ENCODE measurements around the gene ST3GAL3.

The ST3GAL3 gene

GRCh38 chr1:43716559-43717281 lies 9.4 kb downstream of the ST3GAL3 start:
- TF ChIP-seq, protein P1, sequence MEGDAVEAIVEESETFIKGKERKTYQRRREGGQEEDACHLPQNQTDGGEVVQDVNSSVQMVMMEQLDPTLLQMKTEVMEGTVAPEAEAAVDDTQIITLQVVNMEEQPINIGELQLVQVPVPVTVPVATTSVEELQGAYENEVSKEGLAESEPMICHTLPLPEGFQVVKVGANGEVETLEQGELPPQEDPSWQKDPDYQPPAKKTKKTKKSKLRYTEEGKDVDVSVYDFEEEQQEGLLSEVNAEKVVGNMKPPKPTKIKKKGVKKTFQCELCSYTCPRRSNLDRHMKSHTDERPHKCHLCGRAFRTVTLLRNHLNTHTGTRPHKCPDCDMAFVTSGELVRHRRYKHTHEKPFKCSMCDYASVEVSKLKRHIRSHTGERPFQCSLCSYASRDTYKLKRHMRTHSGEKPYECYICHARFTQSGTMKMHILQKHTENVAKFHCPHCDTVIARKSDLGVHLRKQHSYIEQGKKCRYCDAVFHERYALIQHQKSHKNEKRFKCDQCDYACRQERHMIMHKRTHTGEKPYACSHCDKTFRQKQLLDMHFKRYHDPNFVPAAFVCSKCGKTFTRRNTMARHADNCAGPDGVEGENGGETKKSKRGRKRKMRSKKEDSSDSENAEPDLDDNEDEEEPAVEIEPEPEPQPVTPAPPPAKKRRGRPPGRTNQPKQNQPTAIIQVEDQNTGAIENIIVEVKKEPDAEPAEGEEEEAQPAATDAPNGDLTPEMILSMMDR (IDR thresholded peaks at IDR 0.05): no peak

DNA sequence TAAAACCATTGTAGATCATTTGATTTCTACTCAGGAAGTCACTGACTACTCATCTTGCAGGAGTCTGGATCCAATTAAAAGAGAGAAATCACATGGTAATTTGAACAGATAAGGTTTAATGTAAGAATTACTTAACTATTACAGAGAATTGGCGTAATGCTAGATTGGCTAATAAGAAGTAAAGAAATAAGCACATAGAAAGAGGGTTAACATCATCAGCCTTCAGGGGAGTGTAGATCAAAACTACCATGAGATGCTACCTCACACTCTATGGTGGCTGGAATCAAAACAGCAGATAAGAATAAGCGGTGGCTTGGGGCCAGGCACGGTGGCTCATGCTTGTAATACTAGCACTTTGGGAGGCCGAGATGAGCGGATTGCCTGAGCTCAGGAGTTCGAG lies 11.7 kb downstream of the ST3GAL3 start:
- TF ChIP-seq, protein P1 (IDR thresholded peaks at IDR 0.05): no peak

DNA sequence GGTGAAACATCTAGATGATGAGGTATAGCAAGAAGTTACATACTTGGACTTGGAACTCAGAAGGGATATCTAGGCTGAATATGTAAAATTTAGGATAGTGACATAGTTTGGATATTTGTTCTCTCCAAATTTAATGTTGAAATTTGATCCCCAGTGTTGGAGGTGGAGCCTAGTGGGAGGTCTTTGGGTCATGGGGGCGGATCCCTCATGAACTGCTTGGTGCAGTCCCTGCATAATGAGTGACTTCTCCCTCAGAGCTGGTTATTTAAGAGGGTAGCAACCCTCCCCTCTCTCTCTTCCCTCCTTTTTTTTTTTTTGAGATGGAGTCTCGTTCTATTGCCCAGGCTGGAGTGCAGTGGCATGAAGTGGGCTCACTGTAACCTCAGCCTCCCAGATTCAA lies 15.5 kb downstream of the ST3GAL3 start:
- TF ChIP-seq, protein P1 (IDR thresholded peaks at IDR 0.05): no peak

GRCh38 chr1:43729816-43730463 lies 22.6 kb downstream of the ST3GAL3 start:
- TF ChIP-seq, protein P1 (IDR thresholded peaks at IDR 0.05): no peak

DNA sequence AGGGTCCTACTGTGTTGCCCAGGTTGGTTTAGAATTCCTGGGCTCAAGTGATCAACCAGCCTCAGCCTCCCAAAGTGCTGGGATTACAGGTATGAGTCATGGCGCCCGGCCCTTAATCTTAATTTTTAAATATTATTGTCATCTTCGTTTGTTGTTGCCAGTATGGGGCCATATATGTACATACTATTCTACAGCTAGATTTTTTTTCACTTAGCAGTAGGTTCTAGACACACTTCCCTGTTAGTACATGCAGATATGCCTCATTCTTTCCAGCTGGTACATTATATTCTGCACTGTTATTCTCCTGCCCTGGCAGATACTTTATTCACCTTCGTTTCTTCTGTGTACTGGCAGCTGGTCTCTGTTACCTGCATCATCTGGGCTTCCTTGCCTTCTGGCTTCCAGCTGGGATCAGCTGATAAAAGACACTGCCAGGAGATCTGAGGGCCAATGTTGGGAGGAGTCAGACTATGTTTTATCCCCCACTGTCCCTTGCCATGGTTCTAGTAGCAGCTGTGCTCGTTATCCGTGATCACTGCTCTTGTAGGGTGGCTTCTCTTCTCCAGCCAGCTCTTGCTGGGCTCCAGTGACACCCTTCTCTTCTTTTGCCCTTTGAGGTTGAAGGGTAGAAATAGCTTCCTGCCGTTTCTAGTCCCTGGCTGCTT lies 24.7 kb downstream of the ST3GAL3 start:
- TF ChIP-seq, protein P1 (IDR thresholded peaks at IDR 0.05): no peak

DNA sequence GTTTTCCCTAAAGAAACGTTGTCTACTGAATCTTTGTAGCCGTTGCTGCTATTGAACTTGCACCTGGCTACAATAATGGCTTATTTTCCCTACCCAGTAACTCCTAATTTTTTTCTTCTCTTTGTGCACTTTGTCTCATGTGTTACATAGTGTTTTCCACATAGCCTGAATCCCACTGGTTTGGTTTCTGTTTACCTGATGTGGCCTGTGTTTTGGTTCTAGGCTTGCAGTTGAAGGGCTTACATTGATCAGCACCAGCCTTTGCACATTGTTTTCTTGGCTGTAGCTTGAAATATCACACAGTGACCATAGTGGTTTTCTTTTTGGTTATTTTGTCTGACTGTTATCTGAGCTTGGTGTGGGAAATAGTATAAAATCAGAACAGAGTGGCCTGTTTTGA lies 29.5 kb downstream of the ST3GAL3 start:
- TF ChIP-seq, protein P1 (IDR thresholded peaks at IDR 0.05): no peak

- TF ChIP-seq, protein P1 (IDR thresholded peaks at IDR 0.05): no peak
Observed at GRCh38 chr1:43742026-43742425, 34.7 kb downstream of the ST3GAL3 start.

Measured in LNCAP (cell line).